GM21825 (cell line): ENCODE results near the gene MAGI2.

Experiments used
- ATAC-seq: cut with Tn5 transposase; IDR thresholded peaks from one replicate; pipeline ENCODE4 v1.9.1; 2021; ENCODE audit warnings: mild to moderate bottlenecking, moderate library complexity; ENCODE audit not compliant: unreplicated experiment

Gene MAGI2

GRCh38 chr7:78213402-78213801, 1240.1 kb downstream of the MAGI2 start:
- no peak for ATAC-seq

- no peak for ATAC-seq
Measured at GRCh38 chr7:78212476-78213060, 1240.9 kb downstream of the MAGI2 start.

- no peak for ATAC-seq
Measured at GRCh38 chr7:78207269-78207668, 1246.2 kb downstream of the MAGI2 start.

GRCh38 chr7:78206769-78207168, 1246.7 kb downstream of the MAGI2 start:
- ATAC-seq = no peak

GRCh38 chr7:78203042-78203720, 1250.3 kb downstream of the MAGI2 start:
- no peak for ATAC-seq

GRCh38 chr7:78198756-78199155, 1254.7 kb downstream of the MAGI2 start:
- ATAC-seq = no peak

GRCh38 chr7:78197447-78197846, 1256.0 kb downstream of the MAGI2 start:
- ATAC-seq = no peak

GRCh38 chr7:78195281-78195680, 1258.2 kb downstream of the MAGI2 start:
- ATAC-seq = no peak

- no peak for ATAC-seq
Measured at GRCh38 chr7:78194611-78195010, 1258.9 kb downstream of the MAGI2 start.

- no peak for ATAC-seq
Measured at GRCh38 chr7:78191475-78192079, 1261.9 kb downstream of the MAGI2 start.

- no peak for ATAC-seq
Measured at GRCh38 chr7:78189762-78190161, 1263.7 kb downstream of the MAGI2 start.

GRCh38 chr7:78185149-78185745, 1268.2 kb downstream of the MAGI2 start:
- ATAC-seq = no peak

GRCh38 chr7:78184299-78184698, 1269.2 kb downstream of the MAGI2 start:
- no peak for ATAC-seq

- no peak for ATAC-seq
Measured at GRCh38 chr7:78179827-78180477, 1273.5 kb downstream of the MAGI2 start.

- ATAC-seq = no peak
Measured at GRCh38 chr7:78179211-78179610, 1274.3 kb downstream of the MAGI2 start.

- no peak for ATAC-seq
Measured at GRCh38 chr7:78178319-78178718, 1275.1 kb downstream of the MAGI2 start.

GRCh38 chr7:78176171-78176570, 1277.3 kb downstream of the MAGI2 start:
- no peak for ATAC-seq

GRCh38 chr7:78175330-78176100, 1278.0 kb downstream of the MAGI2 start:
- no peak for ATAC-seq

- ATAC-seq = no peak
Measured at GRCh38 chr7:78173666-78174065, 1279.8 kb downstream of the MAGI2 start.

GRCh38 chr7:78172933-78173591, 1280.4 kb downstream of the MAGI2 start:
- ATAC-seq = no peak
